GM21619 (cell line): ENCODE data around the gene AGBL4.

Experiments
- ATAC-seq: cut with Tn5 transposase; IDR thresholded peaks from one replicate; pipeline ENCODE4 v1.9.1; 2021; ENCODE audit not compliant: unreplicated experiment

The AGBL4 gene

DNA sequence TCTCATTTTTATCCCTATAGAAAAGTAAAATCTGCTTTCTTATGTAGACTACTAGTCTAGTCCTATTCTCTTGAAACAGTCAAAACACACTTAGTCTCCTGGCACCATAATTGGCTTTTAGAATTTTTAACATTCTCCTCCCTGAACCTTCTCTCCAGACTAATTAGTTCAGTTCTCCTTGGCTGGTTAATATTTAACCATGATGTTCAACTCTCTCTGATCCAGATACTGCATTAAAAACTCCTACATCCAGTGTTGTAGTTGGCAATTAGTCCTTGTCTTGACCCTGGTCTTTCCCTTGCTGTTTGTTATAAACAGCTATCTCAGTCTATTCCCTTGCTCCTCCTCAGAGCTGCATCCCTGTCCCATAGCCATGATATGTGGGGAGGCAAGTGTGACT, 824.2 kb downstream of the AGBL4 start:
- ATAC-seq, result no peak

DNA sequence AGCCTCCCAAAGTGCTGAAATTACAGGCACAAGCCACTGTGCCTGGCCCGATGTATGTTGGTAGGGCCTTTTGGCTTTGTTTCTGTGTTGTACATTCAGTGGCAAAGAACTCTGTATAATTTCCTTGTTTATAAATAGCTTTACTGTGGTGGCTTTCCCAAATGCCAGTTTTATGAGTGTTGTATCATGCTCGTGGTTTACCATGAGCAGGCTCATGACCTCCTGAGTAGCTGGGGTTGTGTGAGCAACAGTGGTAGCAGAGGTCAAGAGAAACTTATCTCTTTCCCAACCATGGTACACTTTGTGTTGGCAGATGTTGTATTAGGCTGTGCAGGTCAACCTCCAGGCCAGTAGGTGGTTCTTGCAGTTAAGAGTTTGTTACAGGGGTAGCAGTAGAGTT, 826.7 kb downstream of the AGBL4 start:
- no peak for ATAC-seq

DNA sequence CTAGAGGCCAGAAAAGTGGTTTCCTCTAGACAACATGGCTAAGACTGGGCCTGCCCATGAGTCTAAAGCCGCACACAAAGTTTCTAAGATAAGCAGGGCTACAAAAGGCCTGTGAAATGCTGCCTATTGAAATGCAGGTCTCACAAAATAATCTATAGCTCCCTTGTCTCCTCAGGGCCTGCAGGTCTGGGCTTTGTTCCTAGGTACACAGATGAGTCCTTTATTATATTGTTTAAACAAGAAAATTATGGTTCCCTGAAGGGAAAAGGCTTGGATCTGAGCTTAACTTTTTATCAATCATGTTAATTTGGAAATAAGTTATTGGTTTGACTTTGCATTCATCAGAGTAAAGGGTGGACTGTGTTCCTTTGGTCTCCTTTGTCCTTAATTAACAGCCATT, 833.6 kb downstream of the AGBL4 start:
- no peak for ATAC-seq

DNA sequence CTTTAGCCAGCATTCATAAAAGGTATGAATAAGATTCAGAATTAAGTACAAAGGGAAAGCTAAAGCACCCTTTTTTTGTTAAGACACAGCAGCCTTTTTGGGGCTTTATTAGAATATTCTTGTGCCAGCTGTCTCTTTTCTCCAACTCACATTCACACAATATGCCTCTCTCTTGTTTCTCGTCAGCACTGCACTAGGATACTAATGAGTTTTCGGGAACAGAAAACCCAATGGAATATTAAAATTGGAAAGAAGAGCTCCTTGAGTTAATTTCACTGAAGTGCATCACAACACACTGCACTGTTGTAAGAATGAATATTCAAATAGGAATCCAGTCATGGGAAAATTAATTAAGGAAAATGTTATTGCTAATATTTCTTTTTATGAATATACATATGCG, 836.7 kb downstream of the AGBL4 start:
- ATAC-seq, result no peak

DNA sequence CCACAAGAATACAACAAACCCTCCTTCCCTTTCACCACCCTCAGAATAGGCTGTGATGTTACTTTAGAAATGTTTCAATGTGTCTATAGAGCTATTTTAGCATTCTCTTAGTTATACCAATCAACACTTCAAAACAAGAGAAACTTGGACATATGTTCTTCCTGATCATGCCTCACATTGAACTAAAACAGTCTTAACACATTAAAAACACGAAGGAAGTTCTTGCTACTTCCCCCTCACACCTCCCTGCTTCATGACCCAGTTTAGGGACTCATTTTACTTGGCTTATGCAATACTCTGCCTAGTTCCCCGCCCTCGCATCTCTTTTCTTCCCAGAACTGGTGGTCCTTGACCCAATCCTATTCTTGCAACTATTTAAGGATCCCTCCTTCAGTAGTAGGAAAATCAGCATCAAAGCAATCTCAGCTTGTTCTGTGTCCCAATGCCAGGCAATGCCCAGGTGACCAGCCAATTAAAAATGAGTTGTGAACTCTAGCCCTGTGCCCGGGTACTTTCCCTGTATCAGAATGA, 838.2 kb downstream of the AGBL4 start:
- no peak for ATAC-seq

DNA sequence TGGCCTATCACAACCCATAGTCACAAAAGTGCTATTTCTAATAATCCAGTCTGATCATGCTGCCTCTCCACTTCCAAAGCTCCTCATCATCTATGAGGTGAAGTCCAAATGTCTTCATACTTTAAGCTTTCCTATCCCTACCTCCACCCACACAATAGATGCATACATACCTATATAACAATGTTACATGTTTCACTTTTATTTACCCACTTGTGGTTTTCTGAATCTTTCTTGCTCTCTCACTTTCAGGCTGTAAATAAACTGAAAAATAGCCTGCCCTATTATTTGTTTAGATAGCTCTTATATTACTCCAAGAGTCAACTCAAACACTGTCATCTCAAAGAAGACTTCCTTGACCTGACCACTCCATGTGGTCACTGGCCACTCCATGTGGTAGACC, 840.3 kb downstream of the AGBL4 start:
- ATAC-seq, result no peak

DNA sequence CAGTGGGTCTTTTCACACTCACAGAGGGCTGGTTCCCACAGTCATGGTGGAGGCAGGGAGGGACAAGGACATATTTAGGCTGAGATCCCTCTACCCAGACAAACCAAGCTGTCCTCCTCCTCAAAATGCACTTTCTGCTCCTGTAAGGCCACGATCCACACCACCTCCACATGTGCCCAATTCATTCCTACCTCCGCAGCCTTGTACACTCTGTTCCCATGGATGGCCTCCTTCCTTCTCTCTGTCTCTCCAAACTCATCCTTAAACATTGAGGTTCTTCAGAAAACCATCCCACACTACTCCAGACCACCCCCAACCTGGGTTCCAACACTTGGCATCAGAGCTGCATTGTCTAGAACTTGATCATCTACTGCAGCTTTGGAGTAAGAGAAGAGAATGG, 842.7 kb downstream of the AGBL4 start:
- ATAC-seq, result no peak

DNA sequence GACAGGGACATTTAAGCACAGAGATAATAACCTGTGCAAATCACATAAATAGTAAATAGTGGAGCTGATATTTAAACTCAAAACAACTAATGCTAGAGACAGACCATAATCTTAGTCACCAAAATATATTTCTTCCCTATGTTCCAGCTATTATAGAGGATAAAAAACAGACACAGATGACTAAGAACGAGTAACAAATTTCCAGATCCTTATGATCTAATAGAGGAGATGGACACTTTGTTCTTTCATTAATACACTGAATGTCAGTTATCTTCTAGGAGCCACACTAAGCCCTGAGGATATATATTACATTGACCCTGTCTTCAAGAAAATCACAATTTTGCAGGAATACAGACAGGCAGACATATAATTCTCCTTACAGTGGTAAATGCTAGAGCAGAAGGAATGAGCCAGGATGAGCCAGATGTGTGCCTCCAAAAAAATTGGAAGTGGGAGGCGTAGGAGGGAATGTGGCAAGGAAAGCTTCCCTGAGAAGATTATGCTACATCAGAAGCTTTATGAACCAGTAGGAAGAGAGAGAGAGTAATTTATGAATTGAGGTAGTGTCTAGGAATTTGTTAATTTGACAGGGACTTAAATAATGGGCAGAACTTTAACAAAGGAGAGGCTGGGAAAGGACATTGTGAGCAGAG, 851.7 kb downstream of the AGBL4 start:
- ATAC-seq, result no peak

DNA sequence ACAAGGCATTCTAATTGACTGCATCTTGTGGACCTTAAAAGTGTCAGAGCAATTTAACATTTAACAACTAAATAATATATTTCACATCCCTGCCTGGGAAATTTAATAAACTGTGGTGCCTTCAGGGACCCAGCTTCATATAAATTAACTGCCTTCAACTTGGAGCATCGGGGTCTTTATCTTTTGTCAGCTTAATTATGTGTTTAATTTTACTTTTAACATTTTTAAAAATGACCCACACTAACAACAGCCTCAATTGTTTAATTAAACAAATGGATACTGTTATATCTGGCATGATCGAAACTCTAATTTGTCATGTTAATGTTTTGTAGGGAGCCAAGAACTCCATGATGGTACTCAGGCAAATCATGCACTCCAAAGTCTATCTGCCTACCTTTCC, 857.7 kb downstream of the AGBL4 start:
- ATAC-seq, result no peak

DNA sequence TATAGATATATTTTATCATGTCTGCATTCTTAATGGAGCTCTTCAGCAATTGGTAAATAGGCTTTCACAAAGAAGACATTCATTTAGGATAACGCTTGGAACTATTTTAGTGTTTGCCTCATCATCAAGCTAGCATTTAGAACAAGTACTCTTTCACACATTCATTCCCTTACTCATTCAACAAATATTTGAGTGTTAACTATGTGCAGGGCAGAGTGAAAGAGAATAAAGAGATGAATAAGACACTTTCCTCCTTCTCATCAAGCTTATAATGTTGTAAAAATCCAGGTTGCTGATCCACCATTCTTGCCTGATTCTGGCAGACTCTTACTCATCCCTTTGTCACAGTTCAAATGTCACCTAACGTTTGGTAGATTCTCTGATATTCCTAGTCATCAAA, 860.7 kb downstream of the AGBL4 start:
- ATAC-seq, result no peak

DNA sequence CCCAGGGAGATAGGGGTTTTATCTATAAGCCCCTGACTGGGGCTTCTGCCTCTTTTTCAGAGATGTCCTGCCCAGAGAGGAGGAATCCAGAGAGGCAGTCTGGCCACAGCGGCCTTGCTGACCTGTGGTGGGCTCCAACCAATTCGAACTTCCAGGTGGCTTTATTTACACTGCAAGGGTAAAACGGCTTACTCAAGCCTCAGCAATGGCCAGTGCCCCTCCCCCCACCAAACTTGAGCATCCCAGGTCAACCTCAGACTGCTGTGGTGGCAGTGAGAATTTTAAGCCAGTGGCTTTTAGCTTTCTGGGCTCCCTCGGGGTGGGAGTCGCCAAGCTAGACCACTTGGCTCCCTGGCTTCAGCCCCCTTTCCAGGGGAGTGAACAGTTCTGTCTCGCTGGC, 863.1 kb downstream of the AGBL4 start:
- ATAC-seq, result no peak

DNA sequence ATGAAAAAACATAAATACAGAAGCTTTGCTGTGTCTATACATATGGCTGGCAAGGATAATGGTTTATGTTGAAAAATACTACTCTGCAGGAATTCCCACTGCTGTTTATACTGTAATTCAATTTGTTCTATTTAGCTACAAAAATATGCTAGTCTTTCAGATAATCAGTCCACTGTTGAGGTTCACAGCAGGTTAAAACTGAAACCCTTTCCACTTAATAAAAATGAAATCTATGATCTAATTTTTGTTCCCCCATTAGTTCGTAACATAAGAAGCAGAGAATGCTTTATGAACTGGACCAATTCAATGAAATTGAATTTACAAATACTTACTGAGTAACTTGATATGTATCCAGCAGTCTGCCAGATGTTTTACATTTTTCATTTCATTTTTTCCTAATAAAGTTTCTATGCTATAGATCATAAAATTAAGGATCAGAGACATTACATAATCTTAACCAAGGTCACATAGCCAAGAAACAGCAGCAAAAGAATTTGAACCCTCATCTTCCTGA, 887.0 kb downstream of the AGBL4 start:
- ATAC-seq, result no peak

DNA sequence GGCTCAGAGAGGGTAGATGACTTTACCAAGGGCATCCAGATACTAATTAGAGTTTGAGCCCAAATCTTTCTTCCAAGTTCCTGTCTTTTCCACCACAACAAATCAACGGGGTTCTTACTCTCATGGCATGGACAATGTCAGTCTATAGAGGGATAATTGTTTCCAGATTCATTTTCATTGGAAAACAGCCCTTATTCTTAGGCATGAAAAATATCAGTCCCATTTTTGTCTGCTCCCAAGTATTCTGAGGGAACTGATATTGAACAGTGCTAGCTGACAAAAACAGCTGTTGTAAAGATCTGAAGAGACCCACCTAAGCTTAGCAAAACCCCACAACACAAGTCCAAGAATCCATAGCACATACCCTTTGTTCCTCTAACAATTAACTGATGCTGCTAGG, 898.0 kb downstream of the AGBL4 start:
- no peak for ATAC-seq

DNA sequence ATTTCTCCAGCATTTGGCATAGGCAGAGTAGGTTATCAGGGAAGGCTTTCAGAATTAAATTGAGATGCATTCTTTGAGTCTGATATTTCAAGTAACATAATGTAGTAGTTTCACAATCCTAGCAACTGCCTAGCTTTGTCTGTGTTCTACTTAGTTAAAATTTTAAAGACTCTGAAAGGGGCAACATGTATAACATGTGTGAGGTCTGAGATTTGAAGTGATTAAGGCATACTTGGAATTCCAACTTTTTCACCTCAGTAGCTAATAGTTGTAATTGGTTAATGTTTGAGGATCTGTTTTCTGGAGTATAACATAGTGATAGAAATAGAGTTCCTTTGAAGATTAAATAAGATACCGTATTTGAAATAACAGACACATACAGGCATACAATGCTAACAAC, 911.8 kb downstream of the AGBL4 start:
- ATAC-seq, result no peak

DNA sequence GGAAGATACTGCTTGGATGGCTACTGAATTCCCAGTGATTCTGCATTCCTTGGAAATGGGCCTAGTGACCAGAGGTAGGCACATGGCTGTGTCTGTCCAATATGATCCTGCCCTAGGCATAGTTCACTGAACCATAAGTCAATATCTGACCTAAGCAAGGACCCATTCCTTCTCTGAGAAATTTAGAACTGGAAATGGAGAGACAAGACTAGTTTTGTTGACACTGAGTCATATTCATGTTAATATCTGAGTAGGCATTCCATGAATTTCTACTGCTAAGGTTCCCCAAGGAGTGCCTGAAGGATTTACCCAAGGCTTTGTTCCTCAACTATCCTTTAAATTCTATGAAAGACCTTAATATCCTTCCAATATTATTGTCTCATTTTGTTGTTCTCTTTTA, 917.3 kb downstream of the AGBL4 start:
- ATAC-seq, result no peak

DNA sequence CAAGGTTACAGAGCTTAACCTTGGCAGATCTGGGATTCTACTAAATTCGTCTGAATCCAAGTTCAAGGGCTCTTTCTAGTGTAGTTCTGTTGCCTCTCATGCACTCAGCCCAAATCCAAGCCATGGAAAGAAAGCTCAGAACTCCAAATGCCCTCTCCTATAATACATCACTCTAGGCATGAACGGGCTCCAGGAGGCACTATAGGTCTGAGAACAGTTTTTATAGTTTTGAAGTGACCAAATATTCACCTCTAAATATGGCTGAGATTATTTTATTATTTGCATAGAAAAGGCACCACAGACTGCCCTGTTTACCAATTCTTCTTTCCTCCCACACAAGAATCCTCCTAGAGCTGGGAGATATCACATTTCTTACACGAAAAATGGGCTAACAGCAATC, 919.2 kb downstream of the AGBL4 start:
- ATAC-seq, result no peak

DNA sequence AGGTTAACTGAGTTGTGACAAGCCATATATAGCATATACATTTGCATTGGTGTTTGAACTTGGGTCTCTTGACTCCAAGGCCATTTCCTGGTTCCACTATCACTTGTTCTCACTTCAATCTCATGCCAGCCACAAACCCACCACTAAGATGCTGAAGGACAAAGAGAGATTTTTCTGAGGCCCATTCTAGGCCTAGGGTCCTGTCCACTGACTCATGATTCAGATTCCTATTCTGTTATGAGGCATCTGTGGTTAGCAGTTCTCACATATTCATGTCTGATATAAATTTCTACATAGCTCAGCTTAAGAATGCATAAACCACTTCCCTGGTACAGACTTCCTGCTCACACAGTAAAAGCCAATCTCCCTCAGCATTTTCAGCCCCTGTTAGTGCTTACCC, 921.0 kb downstream of the AGBL4 start:
- peak; percentile 73 for ATAC-seq

DNA sequence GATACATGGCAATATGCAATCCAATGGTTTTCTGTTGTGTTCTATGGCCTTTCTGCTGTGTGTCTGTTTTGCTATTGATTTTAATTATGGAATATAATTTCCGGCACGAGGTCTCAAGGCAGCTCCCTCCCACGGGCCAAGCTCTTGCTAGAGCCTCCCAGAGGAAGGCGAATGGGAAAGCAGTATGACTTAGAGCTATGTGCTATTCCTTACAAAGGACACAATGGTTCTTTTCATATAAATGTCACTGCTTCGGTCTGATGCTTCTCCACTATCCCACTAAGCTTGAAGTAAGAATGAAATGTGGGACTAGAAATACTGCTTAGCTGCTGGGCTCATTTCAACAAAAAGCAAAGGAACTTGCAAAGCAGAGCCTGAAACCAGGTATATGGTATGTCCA, 924.9 kb downstream of the AGBL4 start:
- ATAC-seq, result no peak

DNA sequence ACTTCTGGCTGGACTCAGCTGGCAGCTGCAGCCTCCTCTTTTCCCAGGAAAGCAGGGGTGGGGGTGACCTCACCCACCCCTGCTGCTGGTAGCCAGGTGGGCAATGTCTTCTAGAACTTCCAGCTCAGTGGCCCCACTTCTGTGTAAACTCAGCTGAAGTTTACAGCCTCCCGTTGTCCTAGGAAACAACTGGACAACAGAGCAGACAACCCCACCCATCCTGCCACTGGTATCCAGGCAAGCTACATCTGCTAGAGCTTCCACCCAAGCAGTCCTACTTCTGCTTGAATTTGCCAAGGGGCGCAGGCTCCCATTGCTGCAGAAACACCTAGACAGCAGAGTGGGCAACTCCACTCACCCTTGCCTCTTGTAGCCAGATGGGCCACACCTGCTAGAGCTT, 937.4 kb downstream of the AGBL4 start:
- ATAC-seq, result no peak

DNA sequence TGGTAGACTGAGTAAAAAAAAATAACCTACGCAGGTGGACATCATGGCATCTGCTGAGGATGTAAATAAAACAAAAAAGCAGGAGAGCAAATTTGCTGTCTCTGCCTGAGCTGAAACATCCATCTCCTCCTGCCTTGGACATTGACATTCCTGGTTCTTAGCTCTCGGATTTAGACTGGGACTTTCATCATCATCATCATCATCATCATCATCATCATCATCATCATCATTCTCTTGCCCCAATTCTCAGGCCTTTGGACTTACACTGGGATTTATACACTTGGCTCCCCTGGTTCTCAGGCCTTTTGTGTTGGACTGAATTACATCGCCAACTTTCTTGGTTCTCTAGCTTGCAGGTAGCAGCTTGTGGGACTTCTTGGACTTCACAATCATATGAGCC, 938.7 kb downstream of the AGBL4 start:
- no peak for ATAC-seq

DNA sequence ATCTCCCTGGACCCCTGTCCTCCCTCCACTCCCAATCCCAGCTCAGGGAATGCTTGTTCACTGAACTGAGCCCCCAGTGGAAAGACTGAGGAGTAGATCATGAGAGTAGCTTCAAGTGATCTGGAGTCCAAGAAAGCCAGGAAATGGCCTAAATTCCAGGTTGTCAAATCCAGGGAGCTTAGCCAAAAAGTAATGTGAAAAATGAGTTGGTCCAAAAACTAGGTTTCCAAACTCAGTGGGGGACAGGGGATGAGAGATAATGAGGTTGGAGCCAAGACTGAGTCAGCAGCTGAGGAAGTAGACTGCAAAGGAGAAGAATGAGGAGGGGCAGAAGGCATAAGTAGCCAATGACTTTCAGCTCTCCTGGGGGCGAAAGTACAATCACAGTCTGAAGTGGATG, 963.0 kb downstream of the AGBL4 start:
- ATAC-seq, result no peak

DNA sequence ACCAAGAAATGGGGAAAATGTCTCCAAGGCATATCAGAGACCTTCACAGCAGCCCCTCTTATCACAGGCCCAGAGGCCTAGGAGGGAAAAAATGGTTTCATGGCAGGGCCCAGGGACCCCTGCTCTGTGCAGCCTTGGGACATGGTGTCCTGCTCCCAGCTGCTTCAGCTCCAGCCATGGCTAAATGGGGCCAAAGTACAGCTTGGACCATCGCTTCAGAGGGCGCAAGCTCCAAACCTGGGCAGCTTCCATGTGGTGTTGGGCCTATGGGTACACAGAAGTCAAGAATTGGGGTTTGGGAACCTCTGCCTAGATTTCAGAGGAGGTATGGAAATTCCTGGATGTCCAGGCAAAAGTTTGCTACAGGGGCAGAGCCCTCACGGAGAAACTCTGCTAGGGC, 964.7 kb downstream of the AGBL4 start:
- no peak for ATAC-seq

DNA sequence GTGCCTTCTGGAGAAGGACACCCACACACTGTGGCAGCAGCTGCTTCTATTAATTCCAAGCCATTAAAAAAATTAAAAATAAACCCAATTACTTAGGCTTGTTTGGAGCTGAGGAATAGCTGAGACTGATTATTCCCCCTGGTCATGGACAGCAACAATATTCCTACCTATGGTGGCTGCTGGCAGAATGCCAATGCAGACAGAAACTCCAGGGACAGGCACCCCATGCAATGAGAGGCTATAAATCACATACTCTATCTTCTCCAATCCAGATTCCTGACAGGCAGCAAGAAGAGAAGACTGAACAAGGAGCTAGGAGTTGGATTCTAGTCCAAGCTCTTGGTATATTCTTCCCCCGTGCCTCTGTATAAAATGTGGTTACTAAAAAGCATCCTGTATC, 971.7 kb downstream of the AGBL4 start:
- ATAC-seq, result no peak
